BE2C (cell line): ENCODE results near the gene PPM1L. TPM values are rescaled to one million over a fixed set of nuclear protein-coding genes. Genes with fewer than 3 reads are reported as not detected.
A peak's percentile ranks its signal among the peaks of the same experiment; 100 is the strongest.
"Not testable (repeated sequence)": the region's sequence is repeated elsewhere in the genome, so short reads cannot be mapped to it uniquely, and the experiment has no call there.

Source experiments
- DNase-seq: peaks from one replicate; pipeline ENCODE4 v3.0.0-alpha.2; 2020
- H3K27me3 ChIP-seq: fragments of 250-450 bp; sonication (Bioruptor Pico); 2 replicates; pipeline ENCODE4 v1.5.1; 2020; ENCODE audit warnings: mild to moderate bottlenecking
- H3K36me3 ChIP-seq: fragments of 250-450 bp; sonication (Bioruptor Pico); 2 replicates; pipeline ENCODE4 v1.5.1; 2020; ENCODE audit warnings: mild to moderate bottlenecking
- H3K4me1 ChIP-seq: fragments of 250-450 bp; sonication (Bioruptor Pico); 2 replicates; pipeline ENCODE4 v1.5.1; 2020
- H3K4me3 ChIP-seq: 2 replicates; pipeline ENCODE4 v1.5.1; 2011; ENCODE audit warnings: low read depth, low read length
- H3K9me3 ChIP-seq: fragments of 250-450 bp; sonication (Bioruptor Pico); 2 replicates; pipeline ENCODE4 v1.5.1; 2020
- polyA plus RNA-seq: library from polyadenylated mRNA; unstranded; fragments of >200 nt; gene quantifications from one replicate; pipeline ENCODE4 v1.2.1, GENCODE V29; 2012; ENCODE audit warnings: low read depth, missing spikeins; ENCODE audit not compliant: insufficient read length, insufficient read depth
- TF ChIP-seq, protein P1 (sequence below): IDR thresholded peaks from 2 replicates; pipeline ENCODE4 v1.5.1; 2012; ENCODE audit warnings: mild to moderate bottlenecking, low read depth, low read length

The PPM1L gene
- 11.2 TPM for polyA plus RNA-seq

DNA sequence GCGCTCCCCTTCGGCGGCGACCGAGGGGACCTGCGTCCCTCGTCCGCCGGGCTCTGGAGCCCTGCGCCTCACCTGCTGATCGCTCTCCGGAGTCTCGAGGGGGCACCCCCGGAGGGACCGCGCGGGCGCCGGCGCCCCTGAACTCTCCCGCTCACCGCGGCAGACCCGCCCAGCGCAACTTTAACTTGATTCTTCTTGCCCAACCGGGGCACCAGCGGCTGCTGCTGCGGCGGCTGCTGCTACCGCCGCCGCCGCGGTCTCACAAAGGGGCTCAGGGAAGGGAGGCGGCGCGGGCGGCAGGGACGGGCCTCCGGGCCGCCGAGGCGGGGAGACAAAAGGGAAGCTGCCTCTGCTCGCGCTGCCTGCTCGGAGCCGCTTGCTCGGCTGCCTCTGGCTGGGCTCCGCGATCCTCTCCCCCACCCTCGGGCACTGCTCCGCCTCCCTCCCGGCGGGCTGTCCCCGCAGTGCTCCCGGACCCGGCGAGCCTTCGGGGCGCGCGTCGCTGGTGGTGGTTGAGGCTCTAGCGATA lies at the start of gene PPM1L:
Gene PPM1L (plus strand): TSS at position 456 of the 529 bp plus-strand sequence.
- 0 out of 2 replicates have a peak, but pooled peaks cover 4% of the 10 kb centered on the region for H3K4me1 ChIP-seq
- no peaks in the 10 kb centered on the region for H3K36me3 ChIP-seq
- TF ChIP-seq, protein P1, sequence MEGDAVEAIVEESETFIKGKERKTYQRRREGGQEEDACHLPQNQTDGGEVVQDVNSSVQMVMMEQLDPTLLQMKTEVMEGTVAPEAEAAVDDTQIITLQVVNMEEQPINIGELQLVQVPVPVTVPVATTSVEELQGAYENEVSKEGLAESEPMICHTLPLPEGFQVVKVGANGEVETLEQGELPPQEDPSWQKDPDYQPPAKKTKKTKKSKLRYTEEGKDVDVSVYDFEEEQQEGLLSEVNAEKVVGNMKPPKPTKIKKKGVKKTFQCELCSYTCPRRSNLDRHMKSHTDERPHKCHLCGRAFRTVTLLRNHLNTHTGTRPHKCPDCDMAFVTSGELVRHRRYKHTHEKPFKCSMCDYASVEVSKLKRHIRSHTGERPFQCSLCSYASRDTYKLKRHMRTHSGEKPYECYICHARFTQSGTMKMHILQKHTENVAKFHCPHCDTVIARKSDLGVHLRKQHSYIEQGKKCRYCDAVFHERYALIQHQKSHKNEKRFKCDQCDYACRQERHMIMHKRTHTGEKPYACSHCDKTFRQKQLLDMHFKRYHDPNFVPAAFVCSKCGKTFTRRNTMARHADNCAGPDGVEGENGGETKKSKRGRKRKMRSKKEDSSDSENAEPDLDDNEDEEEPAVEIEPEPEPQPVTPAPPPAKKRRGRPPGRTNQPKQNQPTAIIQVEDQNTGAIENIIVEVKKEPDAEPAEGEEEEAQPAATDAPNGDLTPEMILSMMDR, result no peak
- H3K9me3 ChIP-seq, result no peaks in the 10 kb centered on the region
- no peaks in the 10 kb centered on the region for H3K27me3 ChIP-seq
- peak; percentile 68 for DNase-seq
- peak within 1 kb of the TSS; percentile 89 for H3K4me3 ChIP-seq

DNA sequence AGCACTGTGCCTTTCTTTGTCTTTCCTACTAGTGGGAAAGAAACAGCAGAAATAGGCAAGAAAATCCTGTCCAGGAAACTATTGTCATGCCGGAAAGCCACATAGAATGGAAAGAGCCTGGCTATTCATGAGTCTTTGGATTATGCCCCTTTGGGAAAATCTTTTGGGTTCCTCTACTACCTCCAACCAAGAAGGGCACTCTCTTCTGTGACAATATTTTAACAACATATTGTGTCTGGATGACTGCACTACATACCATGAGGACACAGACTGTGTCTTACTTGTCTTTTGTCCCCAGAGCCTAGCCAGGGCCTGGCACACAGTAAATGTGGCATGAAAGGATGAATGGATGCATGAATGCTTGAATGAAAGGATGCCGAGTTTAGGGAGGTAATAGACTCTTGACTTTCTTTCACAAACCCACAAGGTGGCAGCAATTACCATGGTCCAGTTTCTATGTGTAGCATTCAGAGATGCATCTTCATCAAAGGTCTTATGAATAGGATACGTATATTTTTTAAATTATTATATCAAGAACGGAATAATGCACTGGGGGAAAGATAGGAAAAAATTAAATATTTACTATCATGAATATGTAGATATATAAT lies 48.7 kb upstream of the PPM1L start:
- no peaks in the 10 kb centered on the region for H3K27me3 ChIP-seq
- no peak overlapping the region for H3K4me3 ChIP-seq
- H3K4me1 ChIP-seq, result no peaks in the 10 kb centered on the region
- no peaks in the 10 kb centered on the region for H3K9me3 ChIP-seq
- TF ChIP-seq, protein P1, result peak; percentile 70
- no peaks in the 10 kb centered on the region for H3K36me3 ChIP-seq
- peak; percentile 54 for DNase-seq

DNA sequence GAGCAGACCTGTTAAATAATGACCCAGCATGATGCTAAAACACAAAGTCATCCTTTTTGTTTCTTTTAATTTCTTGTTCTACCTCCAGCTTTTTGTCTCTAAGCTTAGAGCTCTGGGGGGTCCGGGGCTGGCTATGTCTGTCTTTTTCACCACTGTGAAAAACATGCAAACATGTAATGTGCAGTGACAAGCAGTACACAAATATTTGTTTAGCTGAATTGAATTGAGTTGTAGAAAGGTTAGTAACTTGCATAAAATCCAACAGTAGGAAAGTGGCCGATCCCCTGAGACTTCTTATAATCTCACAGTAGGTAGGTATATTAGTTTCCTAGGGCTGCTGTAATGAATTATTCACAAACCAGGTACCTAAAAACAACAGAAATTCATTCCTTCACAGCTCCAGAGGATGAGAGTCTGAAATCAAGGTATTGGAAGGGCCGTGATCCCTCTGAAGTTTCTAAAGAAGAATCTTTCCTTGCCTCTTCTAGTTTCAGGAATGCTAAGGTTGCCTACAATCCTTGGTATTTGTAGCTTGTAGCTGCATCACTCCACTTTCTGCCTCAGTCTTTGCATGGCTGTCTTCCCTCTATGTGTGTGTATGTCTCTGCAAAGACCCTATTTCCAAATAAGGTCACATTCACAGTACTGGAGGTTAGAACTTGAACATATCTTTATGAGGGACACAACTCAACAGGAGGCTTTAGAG lies 46.4 kb upstream of the PPM1L start:
- Histone ChIP-seq H3K4me3 (no peak overlapping the region), H3K9me3 (no peaks in the 10 kb centered on the region), H3K36me3 (no peaks in the 10 kb centered on the region), H3K27me3 (no peaks in the 10 kb centered on the region), H3K4me1 (no peaks in the 10 kb centered on the region)
- TF ChIP-seq, protein P1, result no peak
- DNase-seq, result no peak

DNA sequence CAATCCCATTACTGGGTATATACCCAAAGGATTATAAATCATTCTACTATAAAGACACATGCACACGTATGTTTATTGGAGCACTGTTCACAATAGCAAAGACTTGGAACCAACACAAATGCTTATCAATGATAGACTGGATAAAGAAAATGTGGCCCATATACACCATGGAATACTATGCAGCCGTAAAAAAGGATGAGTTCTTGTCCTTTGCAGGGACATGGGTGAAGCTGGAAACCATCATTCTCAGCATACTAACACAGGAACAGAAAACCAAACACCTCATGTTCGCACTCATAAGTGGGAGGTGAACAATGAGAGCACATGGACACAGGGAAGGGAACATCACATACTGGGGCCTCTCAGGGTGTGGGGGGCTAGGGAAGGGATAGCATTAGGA lies 42.9 kb upstream of the PPM1L start:
- not testable (repeated sequence) for H3K4me3 ChIP-seq, H3K27me3 ChIP-seq, H3K4me1 ChIP-seq, DNase-seq, H3K9me3 ChIP-seq, H3K36me3 ChIP-seq

DNA sequence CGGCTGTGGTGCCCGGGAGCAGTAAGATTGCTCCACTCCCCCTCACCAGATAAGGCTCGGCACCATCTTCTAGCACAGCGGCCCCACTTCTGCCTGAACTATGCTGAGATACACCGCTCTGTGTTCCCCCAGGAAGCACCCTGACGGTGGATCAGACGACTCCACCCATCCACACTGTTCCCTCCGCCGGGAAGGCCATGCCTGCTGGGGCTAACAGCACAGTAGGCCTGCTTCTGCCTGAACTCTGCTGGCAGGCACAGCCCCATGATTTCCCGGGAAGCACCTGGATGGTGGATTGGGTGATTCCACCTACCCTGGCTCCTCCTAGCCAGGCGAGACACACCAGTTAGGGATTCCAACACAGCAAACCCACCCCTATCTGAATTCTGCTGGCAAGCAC lies 36.3 kb upstream of the PPM1L start:
- H3K27me3 ChIP-seq, result no peaks in the 10 kb centered on the region
- H3K4me3 ChIP-seq, result no peak overlapping the region
- TF ChIP-seq, protein P1, result no peak
- H3K4me1 ChIP-seq, result no peaks in the 10 kb centered on the region
- DNase-seq, result no peak
- H3K36me3 ChIP-seq, result no peaks in the 10 kb centered on the region
- H3K9me3 ChIP-seq, result no peaks in the 10 kb centered on the region

DNA sequence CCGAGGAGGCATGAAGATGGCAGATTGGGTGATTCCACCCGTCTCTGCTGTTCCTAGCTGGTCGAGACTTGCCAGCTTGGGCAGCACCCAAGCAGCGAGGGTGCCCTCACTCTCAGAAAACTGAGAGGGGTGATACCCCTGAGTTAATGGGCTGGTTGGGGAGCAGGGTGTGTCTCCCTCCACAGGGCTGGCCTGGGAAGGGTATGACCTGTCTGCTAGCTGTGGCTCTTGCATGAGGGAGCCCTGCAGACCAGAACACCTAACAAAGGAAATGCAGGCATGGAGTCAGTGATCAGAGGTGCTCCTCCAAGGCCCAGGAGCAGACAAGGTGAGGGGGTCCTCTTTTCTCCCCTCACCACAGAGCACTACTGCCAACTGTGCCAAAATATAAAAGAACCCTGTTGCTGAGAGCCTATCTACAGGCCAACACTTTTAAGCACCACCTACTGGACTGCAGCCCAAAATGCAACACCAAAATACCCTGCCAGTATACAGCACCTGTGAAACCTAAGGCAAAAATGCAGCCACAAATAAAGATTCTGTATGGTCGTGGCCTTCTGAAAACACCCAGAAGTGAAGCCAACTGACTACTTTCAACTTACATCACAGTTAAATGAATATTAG lies 35.8 kb upstream of the PPM1L start:
- no peak for DNase-seq
- TF ChIP-seq, protein P1, result peak; percentile 47
- no peak overlapping the region for H3K4me3 ChIP-seq
- no peaks in the 10 kb centered on the region for H3K9me3 ChIP-seq
- no peaks in the 10 kb centered on the region for H3K27me3 ChIP-seq
- H3K4me1 ChIP-seq, result no peaks in the 10 kb centered on the region
- H3K36me3 ChIP-seq, result no peaks in the 10 kb centered on the region
